ENCODE measurements around the gene TRPV3. TPM values are rescaled to one million over a fixed set of nuclear protein-coding genes. Genes with fewer than 3 reads are reported as not detected.

The TRPV3 gene
- 0.25 to 0.37 TPM (median 0.29 TPM) in 5 replicates for total RNA-seq (2022; extraction: Qiagen RNA extraction; ENCODE audit: low read depth)

GRCh38 chr17:3557768-3558583 lies at the start of gene TRPV3:
Gene TRPV3, minus strand, starts transcription at chr17:3557812. Its CDS starts 2,962 bp downstream, at chr17:3554850.

GRCh38 chr17:3475812-3476610 lies 81.6 kb downstream of the TRPV3 start, which contains the start of gene ASPA:
Gene ASPA, plus strand, starts transcription at chr17:3475997. Its CDS starts 163 bp downstream, at chr17:3476160.

GRCh38 chr17:3471599-3471998 lies 86.0 kb downstream of the TRPV3 start, which contains the start of gene SPATA22:
Gene SPATA22, minus strand, starts transcription at chr17:3471819. Its CDS starts 2,494 bp downstream, at chr17:3469325.

Other genes with a start within 250 kb of the TRPV3 start
- not detected in 5 replicates for gene OR3A2, start 171.5 kb downstream of the TRPV3 start, total RNA-seq (2022; extraction: Qiagen RNA extraction; ENCODE audit: low read depth)
- gene OR1E1, start 159.4 kb downstream of the TRPV3 start, total RNA-seq (2022; extraction: Qiagen RNA extraction; ENCODE audit: low read depth): not detected in 5 replicates
- gene OR3A3, start 146.4 kb downstream of the TRPV3 start, total RNA-seq (2022; extraction: Qiagen RNA extraction; ENCODE audit: low read depth): not detected in 5 replicates
- gene OR1E2, start 124.0 kb downstream of the TRPV3 start, total RNA-seq (2022; extraction: Qiagen RNA extraction; ENCODE audit: low read depth): not detected in 5 replicates
- gene SPATA22, start 86.0 kb downstream of the TRPV3 start, total RNA-seq (2022; extraction: Qiagen RNA extraction; ENCODE audit: low read depth): not detected in 5 replicates
- not detected in 5 replicates for gene ASPA, start 81.8 kb downstream of the TRPV3 start, total RNA-seq (2022; extraction: Qiagen RNA extraction; ENCODE audit: low read depth)
- gene TRPV1, start 51.6 kb upstream of the TRPV3 start, total RNA-seq (2022; extraction: Qiagen RNA extraction; ENCODE audit: low read depth): 3.9 to 5.0 TPM (median 4.1 TPM) in 5 replicates
- gene SHPK, start 78.4 kb upstream of the TRPV3 start, total RNA-seq (2022; extraction: Qiagen RNA extraction; ENCODE audit: low read depth): 13.3 to 17.9 TPM (median 16.1 TPM) in 5 replicates
- gene CTNS, start 78.9 kb upstream of the TRPV3 start, total RNA-seq (2022; extraction: Qiagen RNA extraction; ENCODE audit: low read depth): 11.7 to 14.5 TPM (median 12.8 TPM) in 5 replicates
- gene TAX1BP3, start 110.8 kb upstream of the TRPV3 start, total RNA-seq (2022; extraction: Qiagen RNA extraction; ENCODE audit: low read depth): 289 to 350 TPM (median 334 TPM) in 5 replicates
- 139 to 167 TPM (median 157 TPM) in 5 replicates for gene EMC6, start 111.0 kb upstream of the TRPV3 start, total RNA-seq (2022; extraction: Qiagen RNA extraction; ENCODE audit: low read depth)
- gene P2RX5, start 138.3 kb upstream of the TRPV3 start, total RNA-seq (2022; extraction: Qiagen RNA extraction; ENCODE audit: low read depth): 19.1 to 27.4 TPM (median 24.0 TPM) in 5 replicates
- 12.9 to 15.5 TPM (median 13.7 TPM) in 5 replicates for gene HASPIN, start 166.1 kb upstream of the TRPV3 start, total RNA-seq (2022; extraction: Qiagen RNA extraction; ENCODE audit: low read depth)
- gene ITGAE, start 243.4 kb upstream of the TRPV3 start, total RNA-seq (2022; extraction: Qiagen RNA extraction; ENCODE audit: low read depth): 97.4 to 103 TPM (median 99.1 TPM) in 5 replicates